H9 (cell line): Measurements from ENCODE around the gene BLOC1S1. TPM values are rescaled to one million over a fixed set of nuclear protein-coding genes. Genes with fewer than 3 reads are reported as not detected.

Source experiments
- DNase-seq: peaks from one replicate; pipeline ENCODE4 v3.0.0-alpha.2; 2017
- H2AFZ ChIP-seq: one replicate; pipeline ENCODE4 v1.6.1; 2013; ENCODE audit warnings: mild to moderate bottlenecking, low read length, control low read depth, moderate library complexity
- H2AK5ac ChIP-seq: 2 replicates; pipeline ENCODE4 v1.6.1; 2013; ENCODE audit warnings: low read length, control low read depth, mixed read lengths; ENCODE audit not compliant: insufficient read length
- H2BK120ac ChIP-seq: one replicate; pipeline ENCODE4 v1.6.1; 2013; ENCODE audit warnings: low read depth, mild to moderate bottlenecking, low read length, control low read depth, inconsistent platforms; ENCODE audit not compliant: poor library complexity, severe bottlenecking
- H2BK12ac ChIP-seq: 2 replicates; pipeline ENCODE4 v1.6.1; 2013; ENCODE audit warnings: low read length, control low read depth, mixed read lengths, low read depth; ENCODE audit not compliant: insufficient read length
- H2BK15ac ChIP-seq: 2 replicates; pipeline ENCODE4 v1.6.1; 2013; ENCODE audit warnings: low read depth, low read length, control low read depth
- H2BK20ac ChIP-seq: one replicate; pipeline ENCODE4 v1.6.1; 2013; ENCODE audit warnings: low read depth, mild to moderate bottlenecking, low read length, control low read depth, inconsistent platforms; ENCODE audit not compliant: poor library complexity, severe bottlenecking
- H2BK5ac ChIP-seq: 2 replicates; pipeline ENCODE4 v1.6.1; 2013; ENCODE audit warnings: low read length, control low read depth, mixed read lengths; ENCODE audit not compliant: insufficient read length
- H3K14ac ChIP-seq: 2 replicates; pipeline ENCODE4 v1.6.1; 2013; ENCODE audit warnings: low read length, control low read depth; ENCODE audit not compliant: insufficient read depth
- H3K18ac ChIP-seq: 2 replicates; pipeline ENCODE4 v1.6.1; 2013; ENCODE audit warnings: low read depth, mild to moderate bottlenecking, mixed read lengths, low read length, control low read depth; ENCODE audit not compliant: insufficient read length
- H3K23ac ChIP-seq: 2 replicates; pipeline ENCODE4 v1.6.1; 2013; ENCODE audit warnings: low read length, control low read depth, mixed read lengths, low read depth; ENCODE audit not compliant: insufficient read length
- H3K23me2 ChIP-seq: 2 replicates; pipeline ENCODE4 v1.6.1; 2013; ENCODE audit warnings: low read depth, mild to moderate bottlenecking, mixed read lengths, low read length, control low read depth; ENCODE audit not compliant: insufficient read length, poor library complexity, severe bottlenecking
- H3K27ac ChIP-seq: 2 replicates; pipeline ENCODE4 v1.5.1; 2013; ENCODE audit warnings: low read length, control low read depth, mixed read lengths, low read depth; ENCODE audit not compliant: insufficient read length
- H3K27me3 ChIP-seq: 2 replicates; pipeline ENCODE4 v1.6.1; 2013; ENCODE audit warnings: low read length, control low read depth, inconsistent platforms; ENCODE audit not compliant: insufficient read depth
- H3K4ac ChIP-seq: 2 replicates; pipeline ENCODE4 v1.6.1; 2013; ENCODE audit warnings: low read depth, mild to moderate bottlenecking, control low read depth, inconsistent platforms, low read length, moderate library complexity
- H3K4me1 ChIP-seq: 2 replicates; pipeline ENCODE4 v1.6.1; 2013; ENCODE audit warnings: low read length, control low read depth, inconsistent platforms; ENCODE audit not compliant: insufficient read depth
- H3K4me2 ChIP-seq: 2 replicates; pipeline ENCODE4 v1.6.1; 2013; ENCODE audit warnings: low read length, control low read depth, mixed read lengths; ENCODE audit not compliant: insufficient read length, insufficient read depth
- H3K56ac ChIP-seq: 2 replicates; pipeline ENCODE4 v1.6.1; 2013; ENCODE audit warnings: low read depth, mild to moderate bottlenecking, mixed read lengths, low read length, control low read depth; ENCODE audit not compliant: insufficient read length
- H3K79me1 ChIP-seq: 2 replicates; pipeline ENCODE4 v1.6.1; 2013; ENCODE audit warnings: low read depth, mild to moderate bottlenecking, moderate library complexity, low read length, control low read depth, inconsistent platforms; ENCODE audit not compliant: insufficient read depth, poor library complexity, severe bottlenecking
- H3K79me2 ChIP-seq: 2 replicates; pipeline ENCODE4 v1.6.1; 2013; ENCODE audit warnings: low read length, control low read depth, inconsistent platforms; ENCODE audit not compliant: insufficient read depth
- H3K9ac ChIP-seq: 2 replicates; pipeline ENCODE4 v1.6.1; 2013; ENCODE audit warnings: low read length, control low read depth, mixed read lengths; ENCODE audit not compliant: insufficient read length; ENCODE audit errors: extremely low read depth
- H3K9me3 ChIP-seq: one replicate; pipeline ENCODE4 v1.6.1; 2013; ENCODE audit warnings: low read depth, low read length, inconsistent platforms; ENCODE audit not compliant: control insufficient read depth
- H3T11ph ChIP-seq: one replicate; pipeline ENCODE4 v1.6.1; 2013; ENCODE audit warnings: mild to moderate bottlenecking, low read length, control low read depth, inconsistent platforms
- H4K20me1 ChIP-seq: one replicate; pipeline ENCODE4 v1.6.1; 2013; ENCODE audit not compliant: control insufficient read depth, insufficient read length, insufficient read depth
- H4K5ac ChIP-seq: 2 replicates; pipeline ENCODE4 v1.6.1; 2013; ENCODE audit warnings: low read depth, mild to moderate bottlenecking, mixed read lengths, low read length, control low read depth; ENCODE audit not compliant: insufficient read length
- H4K8ac ChIP-seq: replicated peaks from 2 replicates; pipeline ENCODE4 v1.6.1; 2013; ENCODE audit warnings: low read length, control low read depth, mixed read lengths, low read depth; ENCODE audit not compliant: insufficient read length
- H4K91ac ChIP-seq: 2 replicates; pipeline ENCODE4 v1.6.1; 2013; ENCODE audit warnings: low read depth, mild to moderate bottlenecking, moderate library complexity, mixed read lengths, low read length, control low read depth; ENCODE audit not compliant: insufficient read length
- H3K27ac Mint-ChIP-seq, 3 experiments: 2 replicates in 2 of 3; 3 replicates in 1 of 3; pipeline ENCODE4 v1.8.0; 2020 to 2021; ENCODE audit warnings: mixed read lengths in 3 of 3, mild to moderate bottlenecking in 1 of 3, moderate library complexity in 1 of 3
- H3K27me3 Mint-ChIP-seq: 2 replicates; pipeline ENCODE4 v1.8.0; 2021; ENCODE audit warnings: low read depth, mild to moderate bottlenecking, moderate library complexity, mixed read lengths
- H3K36me3 Mint-ChIP-seq, 3 experiments: 2 replicates in 2 of 3; 3 replicates in 1 of 3; pipeline ENCODE4 v1.8.0; 2020 to 2021; ENCODE audit warnings: low read depth in 3 of 3, mixed read lengths in 3 of 3; ENCODE audit not compliant: insufficient read depth in 1 of 3
- H3K4me1 Mint-ChIP-seq, 2 experiments: 2 replicates each; pipeline ENCODE4 v1.8.0; 2020; ENCODE audit warnings: mixed read lengths in 2 of 2
- H3K4me3 Mint-ChIP-seq, 2 experiments: 2 replicates in 1 of 2; 3 replicates in 1 of 2; pipeline ENCODE4 v1.8.0; 2020 to 2021; ENCODE audit warnings: mild to moderate bottlenecking in 2 of 2, mixed read lengths in 2 of 2, moderate library complexity in 1 of 2
- H3K9me3 Mint-ChIP-seq, 2 experiments: 2 replicates in 1 of 2; 3 replicates in 1 of 2; pipeline ENCODE4 v1.8.0; 2020; ENCODE audit warnings: mild to moderate bottlenecking in 2 of 2, mixed read lengths in 2 of 2, moderate library complexity in 1 of 2
- CTCF ChIP-seq: fragments of 200-600 bp; sonication (generic); conservative IDR thresholded peaks from 3 replicates; pipeline ENCODE4 v1.8.0; 2021; ENCODE audit warnings: antibody characterized with exemption, mild to moderate bottlenecking
- WGBS: extraction: QIAGEN DNeasy Blood & Tissue Kit; methylation state at CpG from one replicate; pipeline ENCODE4 v1.1.7; 2013; ENCODE audit warnings: missing lambda C conversion rate, low lambda C conversion rate, mixed read lengths; ENCODE audit not compliant: insufficient read length; ENCODE audit errors: extremely low coverage; 5-methylcytosine and 5-hydroxymethylcytosine counted together
- total RNA-seq: library from RNA; stranded (reverse); gene quantifications from 2 replicates; pipeline ENCODE4 v1.2.1, GENCODE V29; 2021

Gene BLOC1S1
- total RNA-seq, 1 experiment from 2014 or later: 108 TPM

- H3K36me3 Mint-ChIP-seq: peaks cover 37 to 72% (median 56%) of the 10 kb centered on the region in 3 experiments
- H3T11ph ChIP-seq: no peak overlapping the region
Observed at GRCh38 chr12:55760663-55761062, 44.8 kb downstream of the BLOC1S1 start.

More at GRCh38 chr12:55760663-55761062, 44.8 kb downstream of the BLOC1S1 start:
- no peak overlapping the region for H2AK5ac ChIP-seq
- no peak overlapping the region for H4K91ac ChIP-seq
- H2BK20ac ChIP-seq: no peak overlapping the region
- H3K9me3 ChIP-seq: no peaks in the 10 kb centered on the region
- no peaks in the 10 kb centered on the region for H3K23me2 ChIP-seq
- no peak overlapping the region for H3K56ac ChIP-seq
- no peaks in the 10 kb centered on the region for H3K27me3 Mint-ChIP-seq
- no peak overlapping the region for H2BK5ac ChIP-seq
- no CpG with 5 or more reads among the region's 6 CpGs for WGBS
- no peaks in the 10 kb centered on the region for H3K79me2 ChIP-seq
- no peak overlapping the region for H3K14ac ChIP-seq
- no peaks in the 10 kb centered on the region for H3K27me3 ChIP-seq
- no peak overlapping the region for H2AFZ ChIP-seq
- no peak overlapping the region for H2BK120ac ChIP-seq
- H3K4me1 ChIP-seq: no peaks in the 10 kb centered on the region
- no peak for TF ChIP-seq CTCF
- H3K4ac ChIP-seq: no peak overlapping the region
- DNase-seq: no peak
- H3K9ac ChIP-seq: no peak overlapping the region
- no peak overlapping the region for H3K18ac ChIP-seq
- no peak overlapping the region for H4K5ac ChIP-seq
- H3K27ac Mint-ChIP-seq: no peak overlapping the region
- H3K4me2 ChIP-seq: no peak overlapping the region
- no peaks in the 10 kb centered on the region for H3K79me1 ChIP-seq
- no peak overlapping the region for H4K8ac ChIP-seq
- H4K20me1 ChIP-seq: no peaks in the 10 kb centered on the region
- H3K27ac ChIP-seq: no peak overlapping the region
- H3K23ac ChIP-seq: no peak overlapping the region
- H2BK12ac ChIP-seq: no peak overlapping the region
- no peak overlapping the region for H2BK15ac ChIP-seq
- peaks cover 10 to 20% of the 10 kb centered on the region in 2 experiments for H3K4me1 Mint-ChIP-seq
- H3K4me3 Mint-ChIP-seq: no peak overlapping the region
- H3K9me3 Mint-ChIP-seq: no peaks in the 10 kb centered on the region; a peak in 1 of 5 replicates
